GM21717 (cell line): ENCODE results near the gene RET.

Experiments used
- ATAC-seq: cut with Tn5 transposase; IDR thresholded peaks from one replicate; pipeline ENCODE4 v1.9.1; 2021; ENCODE audit warnings: mild to moderate bottlenecking, moderate library complexity; ENCODE audit not compliant: unreplicated experiment

Gene RET

DNA sequence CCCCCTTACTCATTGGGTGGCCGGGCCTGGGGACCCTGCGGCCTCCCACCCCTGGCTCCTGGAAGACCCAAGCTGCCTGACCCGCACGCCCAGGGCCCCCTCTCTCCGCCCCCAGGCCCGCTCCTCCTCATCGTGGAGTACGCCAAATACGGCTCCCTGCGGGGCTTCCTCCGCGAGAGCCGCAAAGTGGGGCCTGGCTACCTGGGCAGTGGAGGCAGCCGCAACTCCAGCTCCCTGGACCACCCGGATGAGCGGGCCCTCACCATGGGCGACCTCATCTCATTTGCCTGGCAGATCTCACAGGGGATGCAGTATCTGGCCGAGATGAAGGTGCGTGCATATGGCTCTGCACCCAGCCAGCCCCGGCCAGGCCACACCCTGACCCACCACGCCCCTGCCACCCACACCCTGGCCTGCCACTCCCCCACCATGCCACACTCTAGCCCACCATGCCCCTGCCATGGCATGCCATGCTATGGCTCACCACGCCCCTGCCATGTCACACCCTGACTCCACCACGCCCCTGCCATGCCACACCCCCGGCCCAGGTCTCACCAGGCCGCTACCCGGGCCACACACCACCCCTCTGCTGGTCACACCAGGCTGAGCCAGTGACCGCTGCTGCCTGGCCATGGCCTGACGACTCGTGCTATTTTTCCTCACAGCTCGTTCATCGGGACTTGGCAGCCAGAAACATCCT, 42.7 kb downstream of the RET start:
- no peak for ATAC-seq

GRCh38 chr10:43120116-43120928, 43.5 kb downstream of the RET start:
- ATAC-seq: no peak

DNA sequence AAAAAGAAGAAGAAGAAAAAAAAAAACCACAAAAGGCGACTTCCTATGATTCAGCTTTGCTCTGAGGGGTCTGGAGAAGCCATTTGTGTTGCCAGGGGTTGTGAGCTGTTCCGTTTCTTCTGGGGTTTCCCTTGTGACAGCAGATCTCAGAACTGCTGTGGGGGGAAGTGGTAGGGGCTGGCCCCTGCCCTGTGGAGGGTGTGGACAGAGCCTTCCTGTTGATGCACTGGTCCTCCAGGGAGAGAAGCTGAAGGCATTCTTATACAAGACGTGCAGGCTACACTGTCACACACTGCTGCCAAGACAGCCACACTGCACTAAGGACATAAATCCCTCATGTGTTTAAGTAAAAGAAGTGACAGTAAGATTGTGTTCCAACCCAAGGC, 44.1 kb downstream of the RET start:
- ATAC-seq: peak; percentile 87

- no peak for ATAC-seq
Observed at GRCh38 chr10:43121444-43121843, 44.6 kb downstream of the RET start.

DNA sequence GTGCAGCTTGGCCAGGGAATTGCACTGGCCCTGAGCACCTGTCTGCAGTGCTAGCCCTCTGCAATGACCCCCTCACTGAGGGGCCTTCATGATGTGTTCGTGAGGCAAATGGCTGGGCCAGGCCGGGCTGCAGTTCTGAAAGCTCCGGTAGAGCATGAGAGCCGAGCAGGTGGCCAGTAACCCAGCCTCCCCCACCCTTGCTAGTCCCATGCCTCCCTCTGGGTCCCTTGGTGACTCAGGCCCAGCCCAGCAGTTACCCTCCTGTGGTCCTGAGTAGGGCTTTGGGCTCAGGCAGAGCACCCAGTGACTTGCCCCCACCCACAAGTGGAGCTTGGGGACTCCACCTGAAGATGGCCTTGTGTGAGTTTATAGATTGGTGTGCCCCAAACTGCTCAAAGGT, 45.2 kb downstream of the RET start:
- no peak for ATAC-seq

GRCh38 chr10:43122826-43123225, 46.0 kb downstream of the RET start:
- ATAC-seq: no peak

GRCh38 chr10:43123361-43124093, 46.7 kb downstream of the RET start:
- ATAC-seq: no peak

GRCh38 chr10:43124094-43124521, 47.2 kb downstream of the RET start:
- no peak for ATAC-seq

DNA sequence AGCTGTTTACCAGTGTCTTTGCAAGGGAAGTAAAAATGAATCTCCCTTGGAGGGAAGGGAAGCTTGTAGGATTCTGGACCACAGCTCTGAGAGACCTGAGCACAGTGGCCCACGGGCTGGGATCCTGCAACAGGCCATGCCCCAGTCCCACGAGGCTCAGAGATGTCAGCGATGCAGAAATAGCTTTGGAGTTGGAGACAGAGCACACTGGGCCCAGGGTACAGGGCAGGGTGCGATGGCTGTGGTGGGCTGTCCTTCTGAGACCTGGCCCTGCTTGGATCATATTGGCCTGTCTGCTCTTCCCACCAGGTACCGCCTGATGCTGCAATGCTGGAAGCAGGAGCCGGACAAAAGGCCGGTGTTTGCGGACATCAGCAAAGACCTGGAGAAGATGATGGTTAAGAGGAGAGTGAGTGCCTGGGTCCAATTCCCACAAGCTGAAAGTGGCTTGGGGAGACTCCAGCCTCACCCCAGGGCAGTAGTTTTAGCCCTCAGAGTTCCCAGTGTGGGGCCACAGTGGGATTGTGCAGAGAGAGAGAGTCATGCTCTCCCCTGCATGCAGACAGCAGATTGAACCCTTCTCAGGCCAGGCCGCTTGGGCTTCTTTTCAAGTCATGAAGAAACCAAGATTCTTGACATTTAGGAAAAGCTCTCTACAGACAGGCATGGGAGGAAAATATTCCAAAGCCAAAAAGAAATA, 47.9 kb downstream of the RET start:
- ATAC-seq: no peak

GRCh38 chr10:43125274-43125845, 48.5 kb downstream of the RET start:
- ATAC-seq: no peak

DNA sequence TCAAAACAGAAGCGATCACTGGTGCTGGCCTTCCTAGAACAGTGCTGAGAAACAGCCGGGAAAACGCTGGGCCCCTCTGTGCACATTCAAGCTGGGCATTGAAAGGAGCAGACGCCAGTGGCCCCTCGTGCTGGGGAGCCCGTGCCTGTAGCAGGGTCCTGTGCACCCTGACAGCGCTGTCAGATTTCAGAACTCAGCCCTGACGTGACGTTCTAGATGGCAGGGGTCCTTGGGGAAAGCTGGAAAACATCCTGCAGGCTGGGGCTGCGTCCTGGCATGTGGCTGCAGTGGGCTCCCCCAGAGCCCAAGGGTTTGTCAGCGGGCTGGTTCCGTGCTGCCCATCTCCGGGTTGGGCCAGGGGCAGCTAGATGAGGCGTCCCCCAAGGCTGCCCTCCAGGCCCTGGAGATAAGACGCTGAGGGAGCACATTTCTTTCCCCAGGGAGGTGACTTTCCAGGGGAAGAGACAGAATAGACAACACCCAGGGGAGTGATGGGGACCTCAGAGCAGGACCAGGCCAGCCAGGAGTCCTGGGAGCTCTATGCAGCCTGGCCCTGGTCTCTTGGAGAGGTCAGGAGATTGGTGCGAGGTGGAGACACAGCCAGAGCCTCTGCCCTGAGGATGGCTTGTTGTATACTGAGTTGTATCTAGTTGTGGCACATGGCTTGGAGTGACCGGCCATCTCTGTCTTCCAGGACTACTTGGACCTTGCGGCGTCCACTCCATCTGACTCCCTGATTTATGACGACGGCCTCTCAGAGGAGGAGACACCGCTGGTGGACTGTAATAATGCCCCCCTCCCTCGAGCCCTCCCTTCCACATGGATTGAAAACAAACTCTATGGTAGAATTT, 49.2 kb downstream of the RET start:
- no peak for ATAC-seq

- no peak for ATAC-seq
Observed at GRCh38 chr10:43126759-43127424, 50.0 kb downstream of the RET start.

- no peak for ATAC-seq
Observed at GRCh38 chr10:43127442-43127841, 50.6 kb downstream of the RET start.

DNA sequence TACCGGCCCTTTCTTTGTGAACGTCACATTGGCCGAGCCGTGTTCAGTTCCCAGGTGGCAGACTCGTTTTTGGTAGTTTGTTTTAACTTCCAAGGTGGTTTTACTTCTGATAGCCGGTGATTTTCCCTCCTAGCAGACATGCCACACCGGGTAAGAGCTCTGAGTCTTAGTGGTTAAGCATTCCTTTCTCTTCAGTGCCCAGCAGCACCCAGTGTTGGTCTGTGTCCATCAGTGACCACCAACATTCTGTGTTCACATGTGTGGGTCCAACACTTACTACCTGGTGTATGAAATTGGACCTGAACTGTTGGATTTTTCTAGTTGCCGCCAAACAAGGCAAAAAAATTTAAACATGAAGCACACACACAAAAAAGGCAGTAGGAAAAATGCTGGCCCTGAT, 51.5 kb downstream of the RET start:
- no peak for ATAC-seq

DNA sequence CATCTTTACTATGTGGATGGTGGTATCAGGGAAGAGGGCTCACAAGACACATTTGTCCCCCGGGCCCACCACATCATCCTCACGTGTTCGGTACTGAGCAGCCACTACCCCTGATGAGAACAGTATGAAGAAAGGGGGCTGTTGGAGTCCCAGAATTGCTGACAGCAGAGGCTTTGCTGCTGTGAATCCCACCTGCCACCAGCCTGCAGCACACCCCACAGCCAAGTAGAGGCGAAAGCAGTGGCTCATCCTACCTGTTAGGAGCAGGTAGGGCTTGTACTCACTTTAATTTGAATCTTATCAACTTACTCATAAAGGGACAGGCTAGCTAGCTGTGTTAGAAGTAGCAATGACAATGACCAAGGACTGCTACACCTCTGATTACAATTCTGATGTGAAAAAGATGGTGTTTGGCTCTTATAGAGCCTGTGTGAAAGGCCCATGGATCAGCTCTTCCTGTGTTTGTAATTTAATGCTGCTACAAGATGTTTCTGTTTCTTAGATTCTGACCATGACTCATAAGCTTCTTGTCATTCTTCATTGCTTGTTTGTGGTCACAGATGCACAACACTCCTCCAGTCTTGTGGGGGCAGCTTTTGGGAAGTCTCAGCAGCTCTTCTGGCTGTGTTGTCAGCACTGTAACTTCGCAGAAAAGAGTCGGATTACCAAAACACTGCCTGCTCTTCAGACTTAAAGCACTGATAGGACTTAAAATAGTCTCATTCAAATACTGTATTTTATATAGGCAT, 52.3 kb downstream of the RET start:
- peak; percentile 83 for ATAC-seq

- no peak for ATAC-seq
Observed at GRCh38 chr10:43130770-43131171, 53.9 kb downstream of the RET start.

GRCh38 chr10:43131256-43131655, 54.4 kb downstream of the RET start:
- no peak for ATAC-seq

- ATAC-seq: no peak
Observed at GRCh38 chr10:43131906-43132305, 55.0 kb downstream of the RET start.
